H54 (cell line): ENCODE measurements around the gene SYCP2.
"Not testable (repeated sequence)": the region's sequence is repeated elsewhere in the genome, so short reads cannot be mapped to it uniquely, and the experiment has no call there.

ENCODE experiments used
- DNase-seq: peaks from one replicate; pipeline ENCODE4 v3.0.0; 2011; ENCODE audit warnings: low spot score, mixed read lengths; ENCODE audit not compliant: insufficient read length
- FAIRE-seq: peaks from 3 replicates; lab custom pipeline; 2011; peaks lifted over from hg19 to GRCh38; lab: Jason Lieb, UNC
- POLR2A ChIP-seq: IDR thresholded peaks from 2 replicates; pipeline ENCODE4 v1.6.1; 2011; ENCODE audit warnings: low read depth, mild to moderate bottlenecking, low read length

Gene SYCP2

GRCh38 chr20:59912609-59913008, 20.8 kb downstream of the SYCP2 start:
- DNase-seq, result no peak
- no peak for TF ChIP-seq POLR2A
- FAIRE-seq, result no peak

- no peak for TF ChIP-seq POLR2A
- FAIRE-seq, result no peak
- DNase-seq, result no peak
Observed at GRCh38 chr20:59911041-59911440, 22.4 kb downstream of the SYCP2 start.

- DNase-seq (no peak), FAIRE-seq (no peak)
- no peak for TF ChIP-seq POLR2A
Observed at GRCh38 chr20:59908855-59909254, 24.6 kb downstream of the SYCP2 start.

GRCh38 chr20:59903621-59904020, 29.8 kb downstream of the SYCP2 start:
- no peak for DNase-seq
- no peak for FAIRE-seq

DNA sequence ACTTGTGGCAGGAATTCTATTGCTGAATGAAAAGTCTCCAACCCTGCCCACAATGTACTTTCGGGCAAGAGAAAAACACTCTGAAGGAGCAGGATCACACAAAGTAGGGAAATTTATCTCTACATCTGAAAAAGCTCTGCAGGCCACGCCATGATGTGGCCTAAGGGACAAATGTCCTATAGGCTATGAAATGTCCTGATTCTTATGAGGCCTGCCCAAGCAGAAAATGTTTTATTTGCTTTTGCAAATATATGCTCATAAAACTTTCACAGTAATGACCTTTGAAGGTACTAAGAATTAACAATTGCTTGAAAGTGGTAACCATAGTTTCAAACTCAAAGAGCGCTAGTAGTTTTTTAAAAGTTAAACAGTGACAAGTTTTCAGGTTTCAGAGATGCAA, 31.0 kb downstream of the SYCP2 start:
- DNase-seq, result no peak
- no peak for FAIRE-seq
- TF ChIP-seq POLR2A, result no peak

More at GRCh38 chr20:59903621-59904020, 29.8 kb downstream of the SYCP2 start:
- TF ChIP-seq POLR2A, result no peak

DNA sequence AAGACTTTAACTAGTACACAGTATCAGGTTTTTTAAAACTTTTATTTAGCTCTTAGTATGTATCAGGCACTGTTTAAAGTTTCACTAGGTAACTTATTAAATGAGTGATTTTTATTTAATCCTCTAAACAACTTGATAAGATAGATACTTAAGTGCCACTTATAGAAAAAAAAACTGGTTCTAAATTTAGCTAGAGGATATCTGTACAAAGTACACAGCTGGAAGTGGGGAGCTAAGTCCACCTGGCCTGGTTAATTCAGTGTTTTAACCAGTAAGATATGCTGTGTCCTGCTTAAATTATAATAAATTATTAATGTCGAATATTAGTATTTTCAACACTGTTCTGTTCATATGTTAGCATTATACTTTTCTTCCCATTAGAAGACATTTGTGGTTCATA, 37.5 kb downstream of the SYCP2 start:
- DNase-seq, result no peak
- no peak for TF ChIP-seq POLR2A
- FAIRE-seq, result no peak

DNA sequence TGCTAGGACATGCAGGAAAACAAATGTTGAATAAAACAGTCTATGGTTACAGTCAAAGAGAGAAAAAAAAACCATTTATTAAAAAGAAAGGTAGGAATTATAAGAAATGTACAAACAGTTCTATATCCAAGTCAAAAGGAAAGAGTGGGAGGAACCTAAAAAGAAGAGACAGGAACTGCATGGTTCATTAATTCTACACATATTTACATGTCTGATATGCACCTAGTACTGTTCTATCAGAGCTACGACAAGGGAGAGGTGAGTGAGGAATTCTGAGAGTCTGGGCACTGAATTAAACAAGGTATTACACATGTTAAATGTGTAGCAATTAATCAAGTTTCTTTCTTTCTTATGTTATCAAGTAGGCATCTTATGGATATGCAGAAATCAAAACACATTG, 41.9 kb downstream of the SYCP2 start:
- DNase-seq (no peak), FAIRE-seq (no peak)
- TF ChIP-seq POLR2A, result no peak

- not testable (repeated sequence) for FAIRE-seq, DNase-seq
Observed at GRCh38 chr20:59890035-59890434, 43.4 kb downstream of the SYCP2 start.

- FAIRE-seq (no peak), DNase-seq (no peak)
- no peak for TF ChIP-seq POLR2A
Observed at GRCh38 chr20:59888050-59888449, 45.4 kb downstream of the SYCP2 start.

- FAIRE-seq, result no peak
- TF ChIP-seq POLR2A, result no peak
- DNase-seq, result no peak
Observed at GRCh38 chr20:59884494-59884893, 48.9 kb downstream of the SYCP2 start.

- DNase-seq (no peak), FAIRE-seq (no peak)
- TF ChIP-seq POLR2A, result no peak
Observed at GRCh38 chr20:59880198-59880597, 53.2 kb downstream of the SYCP2 start.

DNA sequence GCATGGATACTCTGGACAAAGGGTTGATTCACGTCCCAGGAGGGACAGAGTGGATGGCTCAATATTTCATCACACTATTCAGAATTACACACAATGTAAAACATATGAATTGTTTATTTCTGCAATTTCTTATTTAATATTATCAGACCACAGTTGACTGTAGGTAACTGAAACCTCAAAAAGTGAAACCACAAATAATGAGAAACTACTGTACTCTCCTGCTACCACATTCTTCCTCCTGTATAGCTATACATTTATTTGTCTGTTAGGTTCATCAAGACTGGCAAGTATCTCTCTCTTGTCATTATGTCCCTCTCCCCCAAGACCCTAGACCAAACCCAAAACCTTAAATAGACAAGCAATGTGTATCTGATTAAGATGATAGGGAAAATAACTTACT, 60.0 kb downstream of the SYCP2 start:
- TF ChIP-seq POLR2A, result no peak
- FAIRE-seq, result no peak
- no peak for DNase-seq

DNA sequence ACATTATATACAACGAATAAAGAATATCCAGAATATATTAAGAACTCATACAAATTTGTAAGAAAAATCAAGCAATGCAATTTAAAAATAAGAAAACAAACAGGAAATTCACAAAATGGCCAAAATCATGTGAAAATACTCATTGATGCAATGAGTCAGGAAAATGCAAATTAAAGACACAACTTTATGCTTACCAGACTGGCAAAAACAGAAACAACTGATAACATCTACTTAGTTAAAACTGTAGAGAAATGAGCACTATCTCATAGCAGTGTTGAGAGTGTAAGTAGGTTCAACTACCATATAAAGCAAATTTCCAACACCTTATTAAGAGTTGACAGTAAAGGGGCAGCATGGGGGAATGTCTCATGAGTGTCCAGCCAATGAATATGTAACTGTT, 62.3 kb downstream of the SYCP2 start:
- FAIRE-seq, result no peak
- DNase-seq, result no peak

GRCh38 chr20:59866338-59866737, 67.1 kb downstream of the SYCP2 start:
- FAIRE-seq (no peak), DNase-seq (no peak)
- TF ChIP-seq POLR2A, result no peak

More for the DNA sequence above, 62.3 kb downstream of the SYCP2 start:
- no peak for TF ChIP-seq POLR2A

DNA sequence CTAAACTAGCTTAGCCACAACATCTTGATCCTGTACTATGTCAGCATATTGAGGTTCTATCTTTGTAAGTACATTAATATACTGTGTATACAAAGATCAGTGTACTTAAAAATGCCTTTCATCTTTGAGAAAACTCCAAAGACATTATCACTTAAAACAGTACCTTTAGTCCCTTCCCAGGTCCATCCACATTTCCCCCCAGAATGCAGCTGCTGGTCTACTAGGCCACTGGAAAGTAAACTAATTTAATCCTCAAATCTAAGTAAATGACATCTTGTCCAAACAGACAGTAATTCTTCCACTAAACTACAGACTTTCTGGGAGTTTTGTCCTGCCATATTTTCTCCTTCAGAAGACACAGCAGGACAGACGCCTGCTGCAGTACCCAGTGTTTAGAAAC, 68.7 kb downstream of the SYCP2 start:
- no peak for TF ChIP-seq POLR2A
- no peak for FAIRE-seq
- DNase-seq, result no peak

GRCh38 chr20:59863058-59863457, 70.4 kb downstream of the SYCP2 start:
- FAIRE-seq, result no peak
- no peak for TF ChIP-seq POLR2A
- no peak for DNase-seq

DNA sequence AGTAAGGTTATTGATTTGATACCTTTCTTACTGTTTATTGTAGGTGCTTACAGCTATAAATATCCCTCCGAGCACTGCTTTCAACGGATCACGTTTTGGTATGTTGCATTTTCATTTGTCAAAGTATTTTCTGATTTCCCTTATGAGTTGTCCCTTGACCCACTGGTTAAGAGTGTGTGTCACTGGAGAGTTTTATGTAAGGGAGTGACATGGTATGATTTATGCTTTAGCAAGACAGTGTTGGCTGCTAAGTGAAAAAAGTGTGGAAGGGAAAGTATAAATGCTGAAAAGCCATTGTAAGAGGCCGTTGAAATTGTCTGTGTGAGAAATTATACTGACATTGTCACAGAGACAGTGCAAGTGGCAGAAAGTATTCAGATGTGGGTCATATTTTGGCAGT, 72.0 kb downstream of the SYCP2 start:
- TF ChIP-seq POLR2A, result no peak
- no peak for DNase-seq
- FAIRE-seq, result no peak
